DMS53 (cell line): ENCODE data around the gene PARD3.

ENCODE experiments used
- DNase-seq: peaks from one replicate; lab custom pipeline; 2025; lab: John Stamatoyannopoulos, UW

Gene PARD3

DNA sequence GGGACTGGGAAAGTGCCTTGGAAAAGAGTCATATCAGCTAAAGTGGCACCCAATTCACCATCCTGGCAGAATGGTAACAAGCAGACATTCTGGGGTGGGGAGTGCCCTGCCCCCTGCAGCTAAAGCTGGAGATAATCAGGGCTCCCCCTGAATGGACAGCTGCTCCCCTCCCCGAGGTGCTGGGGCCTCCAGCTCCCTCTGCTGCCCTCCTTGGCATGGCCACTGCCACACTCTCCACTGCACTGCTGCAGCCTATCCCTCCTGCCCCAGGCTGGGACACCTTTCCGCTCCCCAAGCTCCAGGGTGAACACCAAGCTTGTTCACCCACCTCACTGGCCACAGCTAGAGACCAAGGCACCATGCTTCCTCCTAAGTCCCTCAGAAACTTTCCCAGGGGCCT lies 9.8 kb upstream of the PARD3 start:
- DNase-seq, result no peak

DNA sequence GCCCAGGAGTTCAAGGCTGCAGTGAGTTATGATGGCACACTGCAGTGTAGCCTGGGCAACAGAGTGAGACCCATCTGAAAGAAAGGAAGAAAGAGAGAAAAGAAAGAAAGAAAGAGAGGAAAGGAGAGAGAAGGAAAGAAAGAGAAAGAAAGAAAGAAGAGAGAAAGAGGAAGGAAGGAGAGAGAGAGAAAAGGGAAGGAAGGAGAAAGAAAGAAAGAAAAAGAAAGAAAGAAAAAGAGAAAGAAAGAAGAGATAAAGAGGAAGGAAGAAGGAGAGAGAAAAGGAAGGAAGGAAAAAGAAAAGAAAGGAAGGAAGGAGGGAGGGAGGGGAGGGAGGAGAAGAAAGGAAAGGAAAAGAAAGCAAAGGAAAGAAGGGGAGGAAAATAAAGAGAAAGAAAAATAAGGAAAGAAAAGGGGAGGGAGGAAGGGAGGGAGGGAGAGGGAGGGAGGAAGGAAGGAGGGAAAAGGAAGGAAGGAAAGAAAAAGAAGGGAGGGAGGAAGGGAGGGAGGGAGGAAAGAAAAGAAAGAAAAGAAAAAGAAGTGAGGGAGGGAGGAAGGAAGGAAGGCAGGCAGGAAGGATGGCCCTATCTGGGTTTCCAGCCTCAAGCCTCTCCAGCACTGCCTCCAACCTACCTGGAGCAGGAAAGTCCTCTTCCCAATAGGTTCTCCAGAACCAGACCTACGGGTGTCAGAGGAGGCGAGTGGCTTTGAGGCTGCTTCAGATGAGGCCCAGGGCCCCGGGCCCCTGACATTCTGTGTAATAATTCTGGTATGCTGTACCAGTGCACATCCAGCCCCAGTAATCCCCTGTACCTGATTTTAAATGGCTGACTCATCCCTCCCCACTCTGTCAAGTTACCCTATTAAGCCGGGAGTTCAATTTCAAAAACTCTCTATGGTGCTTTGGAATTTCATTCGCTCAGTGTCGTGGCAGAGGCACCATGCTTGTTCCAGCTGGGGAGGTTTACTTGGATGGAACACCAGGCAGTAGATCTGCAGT lies 6.8 kb upstream of the PARD3 start:
- DNase-seq, result peak; percentile 22

DNA sequence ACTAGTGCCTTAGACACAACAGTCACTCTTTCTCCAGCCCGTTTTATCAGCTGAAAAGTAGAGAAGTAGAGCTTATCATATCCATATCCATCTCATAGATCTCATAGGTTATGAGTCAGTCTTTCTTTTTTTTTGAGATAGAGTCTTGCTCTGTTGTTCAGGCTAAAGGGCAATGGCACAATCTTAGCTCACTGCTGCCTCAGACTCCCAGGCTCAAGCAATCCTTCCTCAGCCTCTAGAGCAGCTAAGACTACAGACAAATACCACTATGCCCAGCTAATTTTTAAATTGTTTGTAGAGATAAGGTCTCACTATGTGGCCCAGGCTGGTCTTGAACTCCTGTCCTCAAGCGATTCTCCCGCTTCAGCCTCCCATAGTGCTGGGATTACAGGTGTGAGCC lies 2.5 kb upstream of the PARD3 start:
- DNase-seq, result no peak

DNA sequence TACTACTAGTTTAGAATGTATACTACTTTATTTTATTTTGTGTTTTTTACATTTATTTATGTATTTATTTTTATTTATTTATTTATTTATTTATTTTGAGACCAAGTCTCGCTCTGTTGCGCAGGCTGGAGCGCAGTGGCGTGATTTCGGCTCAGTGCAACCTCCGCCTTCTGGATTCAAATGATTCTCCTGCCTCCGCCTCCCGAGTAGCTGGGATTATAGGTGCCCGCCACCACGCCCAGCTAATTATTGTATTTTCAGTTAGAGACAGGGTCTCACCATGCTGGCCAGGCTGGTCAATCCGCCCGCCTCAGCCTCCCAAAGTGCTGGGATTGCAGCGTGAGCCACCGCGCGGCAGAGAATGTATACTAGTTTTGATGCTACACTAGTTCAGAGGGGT lies 2.0 kb upstream of the PARD3 start:
- DNase-seq, result no peak

DNA sequence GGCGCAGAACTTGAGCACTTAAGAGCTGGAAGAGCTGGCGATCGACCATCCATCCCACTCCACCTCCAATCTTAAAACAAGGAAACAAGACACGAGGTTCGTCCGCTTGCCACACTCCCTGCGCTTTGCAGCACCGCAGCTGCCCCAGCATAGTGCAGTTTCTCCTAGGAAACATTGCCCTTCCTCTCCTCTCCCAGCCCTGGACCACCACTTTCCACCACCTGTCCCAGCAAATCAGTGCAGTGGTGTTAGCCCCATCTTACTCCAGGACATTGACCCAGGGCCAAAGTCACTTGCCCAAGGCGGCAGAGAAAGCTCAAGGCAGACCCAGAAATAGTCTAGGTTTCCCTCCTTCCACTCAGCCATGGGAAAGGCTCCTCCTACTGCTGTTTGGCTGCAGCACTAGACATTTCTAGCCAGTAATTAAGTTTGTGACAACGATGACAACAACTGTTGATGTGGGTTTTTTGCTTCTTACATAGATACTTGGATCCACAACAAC lies 1.5 kb upstream of the PARD3 start:
- DNase-seq, result peak; percentile 57

DNA sequence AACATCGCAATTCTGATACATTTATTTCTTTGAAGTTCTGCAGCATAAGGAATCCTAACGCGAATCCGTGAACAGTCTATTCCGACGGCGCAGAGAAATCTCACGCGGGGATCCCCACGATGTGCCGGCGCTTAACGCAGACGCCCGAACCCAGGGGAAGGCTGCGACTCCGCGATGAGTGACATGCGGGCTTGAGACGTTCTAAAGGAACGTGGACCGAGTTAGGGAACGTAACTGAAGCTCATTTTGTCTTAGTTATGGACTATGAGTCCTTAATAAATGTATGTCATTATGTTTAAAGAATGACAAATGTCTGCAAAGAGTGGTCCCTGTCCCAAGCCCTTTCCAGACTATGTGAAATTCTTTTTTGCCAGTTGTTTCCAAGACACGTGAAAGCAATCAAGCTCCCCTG lies 995 bp upstream of the PARD3 start:
- DNase-seq, result peak; percentile 64

DNA sequence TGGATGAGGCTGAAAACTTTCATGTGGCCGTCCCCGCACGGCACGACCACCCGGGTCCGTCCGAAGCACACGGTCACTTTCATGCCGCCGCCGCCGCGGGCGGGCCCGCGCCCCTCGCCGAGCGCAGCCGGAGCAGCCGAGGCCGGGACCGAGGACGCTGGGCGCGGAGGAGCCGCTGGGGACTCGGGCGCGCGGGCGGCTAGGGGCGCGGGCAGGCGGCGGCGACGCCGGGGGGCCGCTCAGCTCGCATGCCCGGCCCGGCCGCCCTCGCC lies 247 bp downstream of the PARD3 start:
- DNase-seq, result no peak

DNA sequence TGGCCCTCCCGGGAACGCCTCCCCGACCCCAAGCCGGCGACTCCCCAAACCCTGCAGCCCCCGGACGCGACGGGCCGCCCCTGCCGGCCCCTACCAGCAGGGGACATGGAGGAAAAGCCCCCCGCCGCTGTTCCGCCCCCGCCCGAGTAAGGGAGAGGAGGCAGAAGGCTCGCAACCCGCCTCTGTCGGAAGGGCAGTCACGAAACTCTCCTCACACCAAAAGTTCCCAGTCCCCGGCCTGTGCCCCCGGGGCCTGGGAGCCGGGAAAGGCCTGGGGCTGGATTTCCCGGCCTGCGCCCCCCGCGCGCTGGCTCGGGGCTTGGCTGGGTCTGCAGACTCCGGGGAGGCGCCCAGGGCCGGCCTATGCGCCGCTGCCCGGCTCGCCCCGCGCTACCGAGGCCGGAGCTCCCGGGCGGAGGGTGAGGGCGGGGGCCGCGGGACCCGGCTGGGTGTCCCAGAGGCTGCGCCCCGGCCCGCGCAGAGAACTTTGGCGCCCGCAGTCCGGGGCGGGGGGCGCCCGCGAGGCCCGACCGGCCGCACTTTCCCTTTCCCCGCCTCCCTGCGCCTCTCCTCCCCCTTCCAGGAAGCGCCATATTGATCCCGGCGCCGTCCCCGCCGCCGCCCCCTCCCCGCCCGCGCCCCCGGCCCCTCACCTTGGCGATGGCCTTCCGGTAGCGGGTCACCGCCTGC lies 728 bp downstream of the PARD3 start:
- peak; percentile 68 for DNase-seq

DNA sequence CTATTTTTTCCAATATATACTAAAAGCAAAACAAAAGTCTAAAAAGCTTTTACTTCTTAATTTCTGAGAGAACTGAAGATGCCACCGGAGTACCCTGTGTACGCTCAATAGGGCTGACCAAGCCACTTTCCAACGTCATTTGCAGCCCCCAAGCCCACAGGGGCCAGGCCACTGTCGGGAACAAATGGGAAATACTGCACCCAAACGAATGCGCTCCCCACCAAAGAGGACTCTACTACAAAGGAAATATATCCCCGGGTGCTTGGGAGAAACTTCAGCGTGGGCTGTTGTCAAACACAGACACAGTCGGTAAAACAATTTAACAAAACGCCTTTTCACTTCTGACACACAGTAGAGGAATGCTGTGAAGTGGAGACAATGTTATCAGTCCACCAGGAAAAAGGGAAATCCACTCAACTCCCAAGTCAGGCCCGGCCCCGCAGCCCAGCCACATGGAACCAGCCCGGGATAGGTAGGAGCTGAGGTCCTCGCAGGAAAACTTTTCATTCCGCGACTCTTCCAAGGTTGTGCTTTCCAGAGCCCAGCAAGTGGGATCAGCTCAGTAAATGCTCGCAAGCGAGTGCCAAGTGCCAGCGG lies 1.4 kb downstream of the PARD3 start:
- peak; percentile 44 for DNase-seq

DNA sequence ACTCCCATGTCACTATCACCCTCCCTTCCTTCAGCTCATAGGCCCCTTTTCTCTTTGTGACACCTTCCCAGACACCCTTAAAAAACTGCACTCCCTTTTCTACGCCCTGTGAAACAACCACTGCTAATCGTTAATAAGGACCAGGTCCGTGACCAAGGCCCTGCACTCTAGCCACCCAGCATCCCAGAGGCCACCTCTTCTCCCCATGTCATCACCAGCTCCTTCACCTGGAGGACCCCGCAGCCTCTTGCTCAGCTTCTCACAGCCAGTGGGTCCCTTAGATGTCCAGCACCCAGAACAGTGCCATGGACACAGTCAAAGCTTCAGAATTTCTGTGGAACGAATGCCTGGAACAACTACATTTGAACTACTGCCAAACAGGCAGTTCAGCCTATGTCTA lies 2.3 kb downstream of the PARD3 start:
- DNase-seq, result no peak

DNA sequence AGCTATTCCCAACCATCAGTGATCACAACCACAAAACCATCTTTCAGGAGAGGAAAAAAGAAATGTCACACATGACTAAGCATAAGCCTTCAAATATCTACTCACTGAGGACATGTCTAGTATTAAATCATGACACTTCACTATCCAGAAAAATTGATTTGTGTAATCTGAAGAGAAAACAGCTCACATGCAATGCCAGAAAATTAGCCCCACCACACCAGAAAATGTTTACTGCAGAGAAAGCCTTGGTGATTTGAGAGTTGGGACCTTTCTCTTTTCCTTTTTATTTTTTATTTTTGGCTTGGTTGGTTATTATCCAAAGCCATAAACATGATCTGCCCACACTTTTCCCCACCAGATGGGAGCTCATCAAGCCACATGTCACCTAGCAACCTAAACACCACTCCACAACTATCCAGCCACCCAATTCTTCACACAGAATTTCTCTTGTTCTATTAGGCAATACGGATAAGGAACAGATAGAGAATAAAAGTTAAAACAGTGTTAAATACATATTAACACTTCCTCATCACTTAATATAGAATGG lies 3.1 kb downstream of the PARD3 start:
- no peak for DNase-seq

DNA sequence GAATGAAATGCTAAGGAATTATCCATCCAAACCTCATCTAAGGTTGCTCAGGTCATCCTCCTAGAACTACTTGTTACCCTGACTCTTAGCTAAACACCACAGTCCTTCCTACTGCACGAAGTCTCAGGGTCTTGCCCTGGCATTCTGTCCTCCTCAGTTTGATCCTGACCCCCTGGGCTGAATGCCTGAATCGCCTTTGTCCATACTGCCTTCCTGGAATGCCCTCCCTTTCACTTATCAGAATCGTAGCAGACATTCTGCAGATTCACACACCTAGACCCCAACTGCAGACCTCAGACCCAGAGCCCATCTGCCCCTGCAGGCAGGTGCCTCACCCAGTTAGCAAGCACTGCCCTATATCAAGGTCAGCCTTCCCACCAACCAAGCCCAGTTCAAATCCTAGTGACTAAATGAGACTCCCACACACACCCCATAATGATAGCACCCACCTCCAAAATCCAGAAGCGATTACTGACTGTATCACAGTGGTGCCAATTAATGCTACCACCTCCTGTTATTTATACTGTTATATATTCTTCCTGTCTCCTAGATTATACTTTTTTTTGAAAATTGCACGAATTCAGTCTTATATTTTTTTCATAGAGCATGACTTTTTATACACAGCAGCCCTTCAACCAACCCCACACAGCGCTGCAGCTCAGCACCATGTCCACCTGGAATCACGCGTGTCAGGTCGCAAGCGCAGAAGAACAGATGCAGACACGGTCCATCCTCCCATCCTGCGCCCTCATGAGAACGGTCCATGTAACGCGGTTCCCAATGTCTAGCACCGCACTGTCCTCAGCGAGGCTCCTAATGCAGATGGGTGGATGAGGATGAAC lies 3.7 kb downstream of the PARD3 start:
- DNase-seq, result no peak

DNA sequence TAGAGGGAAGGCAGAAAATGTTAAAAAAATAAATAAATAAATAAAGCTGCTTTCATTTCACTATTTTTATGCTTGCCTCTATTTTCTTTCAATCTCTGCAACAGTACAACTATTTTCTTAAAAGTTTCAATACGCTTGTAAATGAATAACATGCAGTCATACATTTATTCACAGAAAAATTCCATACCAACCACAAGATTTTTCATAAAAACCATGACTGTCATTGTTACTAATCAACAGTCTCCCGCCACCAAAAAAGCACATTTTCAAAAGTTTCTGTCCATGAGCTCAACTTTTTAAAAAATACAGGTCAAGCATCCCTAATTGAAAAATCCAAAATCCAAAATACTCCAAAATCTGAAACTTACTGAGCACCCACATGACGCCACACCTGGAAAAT lies 5.3 kb downstream of the PARD3 start:
- DNase-seq, result no peak

DNA sequence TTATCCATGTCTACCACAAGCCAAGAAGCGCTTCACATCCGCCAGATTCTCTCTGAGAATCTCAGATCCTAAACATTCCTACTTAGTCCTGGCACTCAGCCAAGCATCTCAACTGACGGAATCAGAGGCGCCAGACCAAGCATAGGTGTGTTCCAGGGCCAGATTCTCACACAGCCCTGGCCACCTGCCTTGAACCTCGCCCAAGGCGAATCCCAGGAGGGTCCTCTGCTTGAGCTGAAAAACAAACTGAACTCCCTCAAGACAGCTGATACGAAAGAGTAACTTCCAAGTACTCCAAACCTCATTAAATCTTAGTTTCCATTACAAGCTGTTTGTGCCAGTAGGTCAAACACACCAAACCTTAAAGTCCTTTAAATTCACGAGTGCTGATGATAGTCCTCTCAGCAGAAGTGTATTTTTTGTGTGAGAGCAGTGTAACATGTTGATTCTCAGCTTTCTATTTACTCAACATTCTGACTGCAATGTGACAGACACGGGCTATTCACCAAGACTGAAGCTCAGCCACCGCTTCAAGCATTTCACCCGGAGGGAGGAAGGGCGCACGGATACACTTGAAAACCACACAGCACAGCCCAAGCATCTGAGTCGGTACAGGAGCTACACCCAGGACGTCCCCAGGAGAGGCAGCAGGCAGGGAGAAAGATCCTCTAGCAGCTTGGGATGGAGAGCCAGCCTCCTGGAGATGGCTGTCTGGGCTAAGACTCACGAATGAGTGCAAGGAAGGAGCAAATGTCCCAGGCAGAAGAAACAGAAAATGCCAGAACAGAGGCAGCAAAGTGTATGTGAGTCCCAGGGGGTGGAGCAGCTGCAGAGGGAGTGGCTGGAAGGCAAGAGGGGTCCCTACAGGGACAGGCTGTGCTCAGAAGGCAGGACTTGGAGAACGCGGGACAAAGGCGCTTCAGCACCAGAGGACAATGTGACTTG lies 6.0 kb downstream of the PARD3 start:
- peak; percentile 64 for DNase-seq

DNA sequence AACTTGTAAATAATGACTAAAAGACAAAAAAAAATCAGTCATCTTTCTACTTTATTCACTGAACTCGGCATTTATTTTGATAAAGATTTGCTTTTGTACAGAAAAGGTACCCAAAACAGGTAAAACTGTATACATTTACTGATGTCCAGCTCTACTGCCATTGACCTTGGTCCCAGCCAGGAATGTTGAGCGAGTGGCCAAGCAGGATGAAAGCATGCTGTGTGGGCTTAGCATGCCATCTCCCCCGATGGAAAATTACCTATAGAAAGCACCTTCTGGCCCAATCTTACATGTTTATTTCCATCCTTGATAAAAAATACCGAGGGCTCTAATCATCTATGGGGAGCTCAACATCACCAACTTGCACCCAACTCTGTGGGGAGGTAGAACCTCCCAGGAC lies 6.8 kb downstream of the PARD3 start:
- DNase-seq, result no peak

DNA sequence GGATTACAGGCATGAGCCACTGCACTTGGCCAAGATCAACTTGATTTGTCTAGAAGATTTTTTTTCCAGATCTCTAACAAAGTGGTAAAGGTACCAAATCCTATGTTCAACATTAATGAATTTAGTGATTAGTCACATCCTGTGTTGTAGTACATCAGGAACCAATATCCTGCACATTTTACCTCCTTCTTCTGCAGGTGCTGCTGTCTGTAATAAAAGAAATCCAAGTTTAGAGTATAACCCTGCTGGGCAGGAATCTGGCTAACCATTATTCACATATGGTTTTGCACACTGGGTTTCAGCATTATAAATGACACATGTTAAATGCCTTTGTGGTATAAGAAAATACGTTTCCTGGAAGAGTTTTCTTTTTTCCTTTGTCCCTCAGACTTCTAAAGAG lies 10.8 kb downstream of the PARD3 start:
- peak; percentile 45 for DNase-seq

DNA sequence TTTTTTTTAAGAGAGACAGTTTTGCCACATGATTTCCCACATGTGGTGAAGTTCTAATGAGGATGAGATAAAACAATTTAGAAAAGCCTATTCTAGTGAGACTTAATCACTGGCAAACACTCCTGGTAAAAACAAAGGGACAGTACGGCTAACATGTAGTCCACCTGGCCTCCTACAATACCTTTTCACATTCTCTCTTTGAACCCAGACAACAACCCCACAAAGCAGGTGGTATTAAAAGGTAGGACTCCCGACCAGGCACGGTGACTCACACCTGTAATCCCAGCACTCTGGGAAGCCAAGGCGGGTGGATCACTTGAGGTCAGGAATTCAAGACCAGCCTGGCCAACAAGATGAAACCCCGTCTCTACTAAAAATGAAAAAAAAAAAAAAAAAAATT lies 12.4 kb downstream of the PARD3 start:
- no peak for DNase-seq

DNA sequence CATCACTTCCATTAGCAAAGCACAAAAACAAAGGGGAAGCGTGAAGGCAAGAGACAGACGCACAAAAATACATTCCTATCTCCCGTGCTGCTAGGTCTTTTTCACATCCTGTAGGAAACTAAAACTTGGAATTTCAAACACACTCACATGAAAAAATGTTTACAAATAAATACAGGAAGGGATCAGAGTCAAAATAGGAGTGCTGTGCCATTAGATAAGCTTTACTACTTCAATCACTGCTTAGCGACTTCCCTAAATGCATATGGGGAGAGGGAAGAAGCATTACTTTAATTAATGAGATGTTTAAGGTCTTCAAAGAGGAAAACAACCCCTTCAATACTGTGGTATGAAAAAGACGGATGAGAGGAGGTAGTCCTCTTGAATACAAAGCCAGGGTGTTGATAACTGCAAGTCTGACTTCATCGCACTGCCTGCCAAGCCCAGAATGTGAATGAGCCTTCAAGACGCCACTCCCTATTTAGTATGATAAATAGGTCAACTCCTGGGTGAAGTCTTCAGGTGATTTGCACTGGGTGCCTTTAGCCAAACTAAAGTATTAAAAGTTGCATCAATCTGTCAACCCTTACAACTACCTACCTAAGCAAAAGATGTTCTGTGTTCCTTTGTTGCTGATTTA lies 13.9 kb downstream of the PARD3 start:
- DNase-seq, result no peak

DNA sequence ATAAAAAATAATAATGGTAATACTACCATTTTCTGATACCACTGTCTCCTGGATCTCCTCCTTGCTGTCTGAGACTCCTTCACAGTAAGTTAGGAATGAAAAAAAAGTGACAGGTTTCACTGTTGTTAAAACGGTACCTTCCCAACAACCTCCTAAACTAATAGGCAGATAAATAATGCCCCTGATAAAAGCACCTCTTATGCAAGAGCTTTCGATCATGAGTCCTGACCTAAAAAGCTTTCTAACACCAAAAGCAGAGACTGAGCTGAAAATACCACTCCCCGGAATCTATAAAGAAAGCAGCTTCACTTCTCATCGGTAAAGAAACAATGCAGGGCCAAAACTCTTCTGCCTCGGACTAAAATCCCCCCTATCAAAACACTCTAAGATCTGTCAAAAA lies 14.5 kb downstream of the PARD3 start:
- no peak for DNase-seq

DNA sequence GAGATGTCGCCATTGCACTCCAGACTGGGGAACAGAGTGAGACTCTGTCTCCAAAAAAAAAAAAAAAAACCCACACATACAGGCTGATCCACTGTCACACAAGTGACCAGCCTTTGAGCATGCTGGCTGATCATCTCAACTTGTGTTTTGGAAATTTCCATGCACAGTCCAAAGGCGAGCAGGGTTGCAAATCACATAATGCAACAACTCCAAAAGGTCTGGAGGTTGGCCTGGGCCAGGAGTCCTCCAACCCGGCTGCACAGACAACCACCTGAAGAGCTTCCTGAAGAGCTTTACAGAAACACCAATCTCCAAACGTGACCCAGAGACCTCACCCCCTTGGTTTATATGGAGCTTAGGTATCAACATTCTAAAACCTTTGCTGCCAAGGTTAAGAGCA lies 16.4 kb downstream of the PARD3 start:
- no peak for DNase-seq
